Fibroblast of villous mesenchyme (primary cell): ENCODE results near the gene ZNF587B. TPM values are rescaled to one million over a fixed set of nuclear protein-coding genes. Genes with fewer than 3 reads are reported as not detected.
"Not testable (repeated sequence)": the region's sequence is repeated elsewhere in the genome, so short reads cannot be mapped to it uniquely, and the experiment has no call there.

ENCODE experiments used
- DNase-seq: peaks from one replicate; pipeline ENCODE4 v3.0.0-alpha.2; 2010; ENCODE audit warnings: low read depth
- H3K4me3 ChIP-seq: 2 replicates; pipeline ENCODE4 v1.5.1; 2011; ENCODE audit warnings: low read depth, mild to moderate bottlenecking, low read length
- CTCF ChIP-seq: IDR thresholded peaks from 2 replicates; pipeline ENCODE4 v1.5.1; 2012; ENCODE audit warnings: low read depth, mild to moderate bottlenecking, low read length; ENCODE audit not compliant: insufficient read depth
- total RNA-seq: library from RNA; depleted of rRNA; stranded (reverse); fragments of >200 nt; gene quantifications from 2 replicates; pipeline ENCODE4 v1.2.3, GENCODE V29; 2012

ZNF587B gene
- total RNA-seq, 1 donor, result 28.1 TPM

DNA sequence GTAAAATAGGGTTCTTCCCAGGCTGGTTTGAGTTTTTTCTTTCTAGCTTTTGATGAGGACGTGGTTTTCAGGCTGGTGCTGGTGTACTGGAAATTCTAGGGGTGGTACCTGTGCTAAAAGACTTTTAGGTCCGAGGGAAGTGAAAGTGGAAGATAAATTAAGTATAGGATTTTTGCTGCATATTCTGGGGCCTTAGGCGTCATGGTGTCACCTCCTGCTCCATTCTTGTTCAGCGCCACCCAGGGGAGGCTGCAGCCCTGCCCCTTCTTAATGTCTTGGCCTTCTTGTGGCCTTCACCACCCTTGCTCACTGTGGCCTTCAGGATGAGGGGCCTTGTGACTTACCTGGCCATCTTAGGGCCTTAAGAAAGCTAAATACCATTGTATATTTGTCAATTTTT is 27.8 kb upstream of the ZNF587B start:
- DNase-seq, result no peak
- no peak for TF ChIP-seq CTCF

GRCh38 chr19:57803265-57803593 is 26.9 kb upstream of the ZNF587B start:
- no peak for DNase-seq
- no peak for TF ChIP-seq CTCF
- peak overlapping the region; percentile 72 for H3K4me3 ChIP-seq

More for the DNA sequence above, 27.8 kb upstream of the ZNF587B start:
- no peak overlapping the region for H3K4me3 ChIP-seq

- H3K4me3 ChIP-seq, result peak overlapping the region; percentile 72
- DNase-seq, result peak; percentile 84
- no peak for TF ChIP-seq CTCF
Observed at GRCh38 chr19:57803594-57804325, 26.3 kb upstream of the ZNF587B start.

DNA sequence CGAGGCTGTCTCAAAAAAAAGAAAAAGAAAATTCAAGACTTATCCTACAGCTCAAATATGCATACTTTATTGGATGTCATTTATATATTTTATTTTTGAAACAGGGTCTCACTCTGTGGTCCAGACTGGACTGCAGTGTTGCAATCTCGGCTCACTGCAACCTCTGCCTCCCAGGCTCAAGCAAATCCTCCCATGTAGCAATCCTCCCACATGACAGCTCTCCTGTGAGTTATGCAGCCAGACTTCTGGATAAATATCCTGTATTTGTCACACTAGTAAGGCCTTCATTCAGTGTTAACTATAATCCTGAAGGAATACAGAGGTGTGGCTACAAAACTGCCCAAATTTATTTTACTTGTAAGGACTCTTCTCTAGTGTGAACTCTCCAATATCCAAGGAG is 22.6 kb upstream of the ZNF587B start:
- no peak for TF ChIP-seq CTCF
- no peak overlapping the region for H3K4me3 ChIP-seq
- DNase-seq, result peak; percentile 80

DNA sequence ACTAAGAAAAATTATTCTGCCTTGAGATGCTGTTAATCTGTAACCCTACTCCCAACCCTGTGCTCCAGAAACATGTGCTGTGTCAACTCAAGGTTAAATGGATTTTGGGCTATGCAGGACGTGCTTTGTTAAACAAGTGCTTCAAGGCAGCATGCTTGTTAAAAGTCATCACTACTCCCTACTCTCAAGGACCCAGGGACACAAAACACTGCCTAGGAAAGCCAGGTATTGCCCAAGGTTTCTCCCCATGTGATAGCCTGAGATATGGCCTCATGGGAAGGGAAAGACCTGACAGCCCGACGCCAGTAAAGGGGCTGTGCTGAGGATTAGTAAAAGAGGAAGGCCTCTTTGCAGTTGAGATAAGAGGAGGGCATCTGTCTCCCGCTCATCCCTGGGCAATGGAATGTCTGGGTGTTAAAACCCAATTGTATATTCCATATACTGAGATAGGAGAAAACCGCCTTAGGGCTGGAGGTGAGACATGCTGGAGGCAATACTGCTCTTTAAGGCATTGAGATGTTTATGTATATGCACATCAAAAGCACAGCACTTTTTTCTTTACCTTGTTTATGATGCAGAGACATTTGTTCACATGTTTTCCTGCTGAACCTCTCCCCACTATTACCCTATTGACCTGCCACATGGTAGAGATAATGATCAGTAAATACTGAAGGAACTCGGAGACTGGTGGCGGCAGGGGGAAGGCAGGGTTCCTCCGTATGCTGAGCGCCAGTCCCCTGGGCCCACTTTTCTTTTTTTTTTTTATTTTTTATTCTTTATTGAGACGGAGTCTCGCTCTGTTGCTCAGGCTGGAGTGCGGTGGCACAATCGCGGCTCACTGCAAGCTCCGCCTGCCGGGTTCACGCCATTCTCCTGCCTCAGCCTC is 19.4 kb upstream of the ZNF587B start:
- not testable (repeated sequence) for H3K4me3 ChIP-seq
- peak; percentile 48 for DNase-seq

GRCh38 chr19:57812226-57812625 is 17.9 kb upstream of the ZNF587B start:
- H3K4me3 ChIP-seq, result no peak overlapping the region
- no peak for DNase-seq
- no peak for TF ChIP-seq CTCF

DNA sequence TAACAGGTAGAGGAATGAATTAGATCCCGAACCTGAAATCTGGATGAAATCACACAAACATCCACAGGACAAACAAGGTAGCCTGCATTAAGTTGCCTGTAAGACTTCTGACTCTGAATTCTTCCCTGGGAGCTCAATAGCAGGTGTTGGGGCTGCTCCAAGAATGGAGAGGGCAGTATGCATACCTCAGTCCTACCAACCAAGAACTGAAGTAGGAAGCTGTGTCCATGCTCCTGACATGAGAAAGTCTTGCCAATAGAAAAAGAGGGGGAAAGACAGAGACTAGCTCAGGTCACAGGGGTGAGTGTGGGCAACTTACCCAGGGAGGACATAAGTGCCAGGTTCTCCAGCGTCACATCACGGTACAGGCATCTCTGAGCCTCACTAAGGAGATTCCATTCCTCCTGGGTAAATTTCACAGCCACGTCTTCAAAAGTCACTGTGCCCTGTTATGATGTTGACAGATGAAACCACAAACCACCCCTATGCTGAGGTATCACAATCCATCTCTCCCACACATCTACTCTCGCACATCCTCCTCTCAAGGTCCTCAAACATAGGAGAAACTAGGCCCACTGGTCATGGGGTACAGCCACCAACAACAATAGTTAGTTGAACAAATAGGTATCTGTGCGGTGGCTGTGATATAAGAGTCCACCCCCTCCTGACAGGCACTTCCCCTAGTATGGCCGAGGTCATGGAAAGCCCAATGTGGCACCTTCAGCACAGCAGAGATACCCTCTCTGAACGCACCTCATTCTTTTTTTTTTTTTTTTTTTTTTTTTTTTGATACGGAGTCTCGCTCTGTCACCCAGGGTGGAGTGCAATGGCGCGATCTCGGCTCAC is 16.9 kb upstream of the ZNF587B start:
- H3K4me3 ChIP-seq, result peak overlapping the region; percentile 88
- not testable (repeated sequence) for DNase-seq
